Measurements from ENCODE around the gene RBL2. TPM values are rescaled to one million over a fixed set of nuclear protein-coding genes. Genes with fewer than 3 reads are reported as not detected.

Gene RBL2
- total and polyA plus RNA-seq, 2 of the 13 experiments (the other 11 are each of a cell fraction or from before 2014, with no cell fraction given) = 41.2 to 60.9 TPM

DNA sequence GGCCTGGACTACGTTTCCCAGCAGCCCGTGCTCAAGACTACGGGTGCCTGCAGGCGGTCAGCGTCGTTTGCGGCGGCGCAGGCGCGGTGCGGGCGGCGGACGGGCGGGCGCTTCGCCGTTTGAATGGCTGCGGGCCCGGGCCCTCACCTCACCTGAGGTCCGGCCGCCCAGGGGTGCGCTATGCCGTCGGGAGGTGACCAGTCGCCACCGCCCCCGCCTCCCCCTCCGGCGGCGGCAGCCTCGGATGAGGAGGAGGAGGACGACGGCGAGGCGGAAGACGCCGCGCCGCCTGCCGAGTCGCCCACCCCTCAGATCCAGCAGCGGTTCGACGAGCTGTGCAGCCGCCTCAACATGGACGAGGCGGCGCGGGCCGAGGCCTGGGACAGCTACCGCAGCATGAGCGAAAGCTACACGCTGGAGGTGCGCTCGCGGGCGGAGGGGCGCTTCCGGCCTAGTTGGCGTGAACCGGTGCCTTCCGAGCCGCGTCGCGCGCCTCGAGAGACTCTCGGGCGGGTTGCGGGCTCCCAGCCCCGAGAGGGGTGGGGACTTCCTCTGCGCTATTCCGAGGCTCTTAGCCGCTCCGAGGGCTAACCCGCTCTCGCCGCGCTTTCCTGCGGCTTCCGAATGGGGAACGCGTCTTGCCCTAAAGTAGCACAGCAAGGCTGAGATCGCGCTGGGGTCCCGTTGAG is at the start of gene RBL2 (continued):
- TF ChIP-seq ZNF274 (CRISPR knock-in tag; IDR thresholded peaks at IDR 0.05) = peak; percentile 87
- no peak; the same call in 1 of the 2 replicates for TF ChIP-seq TFE3 (CRISPR knock-in tag; IDR thresholded peaks at IDR 0.05)
- TF ChIP-seq BCLAF1 (IDR thresholded peaks at IDR 0.05) = no peak
- TF ChIP-seq ZNF230 (CRISPR knock-in tag; IDR thresholded peaks at IDR 0.05) = peak; percentile 85; the same call in 1 of the 2 replicates
- peak; percentile 56; the same call in 1 of the 2 replicates for TF ChIP-seq ZNF543 (CRISPR knock-in tag; IDR thresholded peaks at IDR 0.05)
- peak; percentile 86; the same call in 1 of the 2 replicates for TF ChIP-seq REXO4 (CRISPR knock-in tag; IDR thresholded peaks at IDR 0.05; ENCODE audit: borderline replicate concordance)
- TF ChIP-seq, protein P1, sequence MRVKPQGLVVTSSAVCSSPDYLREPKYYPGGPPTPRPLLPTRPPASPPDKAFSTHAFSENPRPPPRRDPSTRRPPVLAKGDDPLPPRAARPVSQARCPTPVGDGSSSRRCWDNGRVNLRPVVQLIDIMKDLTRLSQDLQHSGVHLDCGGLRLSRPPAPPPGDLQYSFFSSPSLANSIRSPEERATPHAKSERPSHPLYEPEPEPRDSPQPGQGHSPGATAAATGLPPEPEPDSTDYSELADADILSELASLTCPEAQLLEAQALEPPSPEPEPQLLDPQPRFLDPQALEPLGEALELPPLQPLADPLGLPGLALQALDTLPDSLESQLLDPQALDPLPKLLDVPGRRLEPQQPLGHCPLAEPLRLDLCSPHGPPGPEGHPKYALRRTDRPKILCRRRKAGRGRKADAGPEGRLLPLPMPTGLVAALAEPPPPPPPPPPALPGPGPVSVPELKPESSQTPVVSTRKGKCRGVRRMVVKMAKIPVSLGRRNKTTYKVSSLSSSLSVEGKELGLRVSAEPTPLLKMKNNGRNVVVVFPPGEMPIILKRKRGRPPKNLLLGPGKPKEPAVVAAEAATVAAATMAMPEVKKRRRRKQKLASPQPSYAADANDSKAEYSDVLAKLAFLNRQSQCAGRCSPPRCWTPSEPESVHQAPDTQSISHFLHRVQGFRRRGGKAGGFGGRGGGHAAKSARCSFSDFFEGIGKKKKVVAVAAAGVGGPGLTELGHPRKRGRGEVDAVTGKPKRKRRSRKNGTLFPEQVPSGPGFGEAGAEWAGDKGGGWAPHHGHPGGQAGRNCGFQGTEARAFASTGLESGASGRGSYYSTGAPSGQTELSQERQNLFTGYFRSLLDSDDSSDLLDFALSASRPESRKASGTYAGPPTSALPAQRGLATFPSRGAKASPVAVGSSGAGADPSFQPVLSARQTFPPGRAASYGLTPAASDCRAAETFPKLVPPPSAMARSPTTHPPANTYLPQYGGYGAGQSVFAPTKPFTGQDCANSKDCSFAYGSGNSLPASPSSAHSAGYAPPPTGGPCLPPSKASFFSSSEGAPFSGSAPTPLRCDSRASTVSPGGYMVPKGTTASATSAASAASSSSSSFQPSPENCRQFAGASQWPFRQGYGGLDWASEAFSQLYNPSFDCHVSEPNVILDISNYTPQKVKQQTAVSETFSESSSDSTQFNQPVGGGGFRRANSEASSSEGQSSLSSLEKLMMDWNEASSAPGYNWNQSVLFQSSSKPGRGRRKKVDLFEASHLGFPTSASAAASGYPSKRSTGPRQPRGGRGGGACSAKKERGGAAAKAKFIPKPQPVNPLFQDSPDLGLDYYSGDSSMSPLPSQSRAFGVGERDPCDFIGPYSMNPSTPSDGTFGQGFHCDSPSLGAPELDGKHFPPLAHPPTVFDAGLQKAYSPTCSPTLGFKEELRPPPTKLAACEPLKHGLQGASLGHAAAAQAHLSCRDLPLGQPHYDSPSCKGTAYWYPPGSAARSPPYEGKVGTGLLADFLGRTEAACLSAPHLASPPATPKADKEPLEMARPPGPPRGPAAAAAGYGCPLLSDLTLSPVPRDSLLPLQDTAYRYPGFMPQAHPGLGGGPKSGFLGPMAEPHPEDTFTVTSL (CRISPR knock-in tag; IDR thresholded peaks at IDR 0.05; ENCODE audit: borderline replicate concordance) = no peak; the same call in 1 of the 2 replicates
- TF ChIP-seq HOXA3 (CRISPR knock-in tag; IDR thresholded peaks at IDR 0.05) = peak; percentile 85
- TF ChIP-seq ZSCAN12 (CRISPR knock-in tag; IDR thresholded peaks at IDR 0.05) = no peak
- TF ChIP-seq POLR2AphosphoS5 (IDR thresholded peaks at IDR 0.05; ENCODE audit: low read depth, low read length) = peak; percentile 34; the same call in 1 of the 2 replicates
- peak; percentile 87; the same call in 1 of the 2 replicates for TF ChIP-seq ZNF34 (CRISPR knock-in tag; IDR thresholded peaks at IDR 0.05; ENCODE audit: borderline replicate concordance)
- TF ChIP-seq TFDP2 (CRISPR knock-in tag; IDR thresholded peaks at IDR 0.05) = peak; percentile 88
- no peak for TF ChIP-seq DNMT3B (CRISPR knock-in tag; conservative IDR thresholded peaks at IDR 0.05)
- TF ChIP-seq SOX6 (IDR thresholded peaks at IDR 0.05) = no peak
- no peak for TF ChIP-seq SOX6 (CRISPR knock-in tag; IDR thresholded peaks at IDR 0.05)
- peak; percentile 46; the same call in 1 of the 2 replicates for TF ChIP-seq FOXC1 (CRISPR knock-in tag; IDR thresholded peaks at IDR 0.05; ENCODE audit: borderline replicate concordance)
- TF ChIP-seq HNRNPUL1 (IDR thresholded peaks at IDR 0.05; ENCODE audit: low read depth, low read length) = no peak

Measured in HepG2 (cell line).